Adrenal gland (tissue), 12 donors: ENCODE measurements around the gene PIK3C2G. TPM values are rescaled to one million over a fixed set of nuclear protein-coding genes. Genes with fewer than 3 reads are reported as not detected.

Experiments
- DNase-seq, 7 donors: peaks; one replicate each; pipeline ENCODE4 v3.0.0-alpha.2; 2019 to 2020
- H3K27ac ChIP-seq, 5 donors: fragments of 200-600 bp; sonication (generic) in 4 of 5; 1 replicate in 3 of 5; 2 replicates in 2 of 5; pipeline versions ENCODE4 v1.5.1 to v1.8.0; 2016 to 2020; ENCODE audit warnings: mild to moderate bottlenecking in 1 of 5
- H3K27me3 ChIP-seq: fragments of 200-600 bp; 2 replicates; pipeline ENCODE4 v1.8.0; 2021
- H3K36me3 ChIP-seq, 2 donors: fragments of 200-600 bp; replicated peaks in 1 of 2; 1 replicate in 1 of 2; 2 replicates in 1 of 2; pipeline versions ENCODE4 v1.5.1 to v1.8.0; 2018 to 2022
- H3K4me1 ChIP-seq, 2 donors: fragments of 200-600 bp; replicated peaks in 1 of 2; 1 replicate in 1 of 2; 2 replicates in 1 of 2; pipeline versions ENCODE4 v1.5.1 to v1.8.0; 2018 to 2021
- H3K4me3 ChIP-seq, 4 donors: fragments of 200-600 bp; sonication (generic) in 3 of 4; one replicate each; pipeline ENCODE4 v1.5.1; 2016 to 2018
- H3K9me3 ChIP-seq, 3 donors: fragments of 200-600 bp; sonication (generic) in 1 of 3; replicated peaks in 1 of 3; 1 replicate in 2 of 3; 2 replicates in 1 of 3; pipeline versions ENCODE4 v1.5.1 to v1.8.0; 2016 to 2021
- CTCF ChIP-seq, 6 experiments: fragments of 450-650 bp in 4 of 6; fragments of 200-600 bp in 2 of 6; sonication (generic) in 1 of 6; IDR thresholded peaks; 1 replicate in 5 of 6; 2 replicates in 1 of 6; pipeline versions ENCODE4 v1.5.1 to v1.8.0; 2016 to 2021; ENCODE audit warnings: antibody characterized with exemption in 6 of 6, mild to moderate bottlenecking in 2 of 6, moderate library complexity in 1 of 6
- POLR2A ChIP-seq, 2 donors: fragments of 450-650 bp; IDR thresholded peaks; one replicate each; pipeline ENCODE4 v1.6.1; 2017; ENCODE audit warnings: antibody characterized with exemption in 2 of 2, mild to moderate bottlenecking in 2 of 2, moderate library complexity in 1 of 2
- WGBS, 4 donors: extraction: QIAGEN DNeasy Blood & Tissue Kit in 2 of 4; methylation state at CpG; one replicate each; pipeline versions ENCODE4 v1.1.5 to v1.1.7; 2013 to 2017; 5-methylcytosine and 5-hydroxymethylcytosine counted together
- intact Hi-C, 2 donors: fragments of 100-400 bp; cut with DNase I; formaldehyde crosslinking; loops; one replicate each; pipeline versions ENCODE4 v1.14.1 to v1.15.0; 2022 to 2023
- polyA plus RNA-seq, 3 donors: library from polyadenylated mRNA; stranded (reverse); fragments of 200-250 nt in 2 of 3; fragments of 350-450 nt in 1 of 3; fragmentation: Illumina TruSeq in 1 of 3; extraction: RNeasy Lipid Tissue Mini Kit (QIAGEN cat#74804) in 1 of 3; gene quantifications; one replicate each; pipeline ENCODE4 v1.2.3, GENCODE V29; 2013 to 2014
- total RNA-seq, 9 donors: library from RNA; depleted of rRNA in 4 of 9; stranded (reverse); fragments of >200 nt in 4 of 9; fragments of 120-200 nt in 1 of 9; fragmentation: NEBNext Ultra II Directional in 1 of 9; extraction: Animal tissue kit (Norgen Biotek cat#: 25700) in 1 of 9; gene quantifications; one replicate each; pipeline versions ENCODE4 v1.1.0 to v1.2.4, GENCODE V29; 2013 to 2023
- donor health status: healthy with polysubstance abuse.
- donor health status: Bipolar disorder and iron deficiency.
- donor health status: DM: yes; HTN: yes; CAD: no.
- donor health status: DM: no; HTN: no; CAD: no.
- donor health status: DM: no; HTN: no; CAD: no.
- donor health status: DM: yes; HTN: yes; CAD: no.

PIK3C2G gene
- total and polyA plus RNA-seq, 12 donors = 0.11 to 1.3 (median 0.54) TPM

GRCh38 chr12:18551106-18551505 lies 289.8 kb downstream of the PIK3C2G start:
- Histone ChIP-seq H3K36me3 (no peaks in the 10 kb centered on the region), H3K4me3 (no peak overlapping the region), H3K27ac (no peak overlapping the region), H3K9me3 (no peaks in the 10 kb centered on the region), H3K27me3 (no peaks in the 10 kb centered on the region), H3K4me1 (peaks cover 3 to 12% of the 10 kb centered on the region in 2 donors)
- TF ChIP-seq POLR2A (IDR thresholded peaks at IDR 0.05) = no peak
- WGBS, 4 donors = 62 to 95% (median 90%) methylated on average over 1 of the region's 1 CpG
- DNase-seq = no peak
- intact Hi-C loops = no loop called here

GRCh38 chr12:18551701-18552100 lies 290.4 kb downstream of the PIK3C2G start:
- TF ChIP-seq CTCF (IDR thresholded peaks at IDR 0.05) (no peak), POLR2A (IDR thresholded peaks at IDR 0.05) (no peak)
- intact Hi-C loops = no loop called here

GRCh38 chr12:18552829-18553228 lies 291.5 kb downstream of the PIK3C2G start:
- Histone ChIP-seq H3K27ac (no peak overlapping the region), H3K36me3 (no peaks in the 10 kb centered on the region), H3K4me1 (no peaks in the 10 kb centered on the region), H3K27me3 (no peaks in the 10 kb centered on the region), H3K4me3 (no peak overlapping the region), H3K9me3 (no peaks in the 10 kb centered on the region)
- WGBS, 4 donors = 88 to 93% (median 92%) methylated on average over 5 of the region's 5 CpGs
- TF ChIP-seq POLR2A (IDR thresholded peaks at IDR 0.05) = no peak
- TF ChIP-seq CTCF (IDR thresholded peaks at IDR 0.05) = no peak
- no peak for DNase-seq
- intact Hi-C loops = no loop called here

More at GRCh38 chr12:18551701-18552100, 290.4 kb downstream of the PIK3C2G start:
- Histone ChIP-seq H3K27me3 (no peaks in the 10 kb centered on the region), H3K27ac (no peak overlapping the region), H3K36me3 (no peaks in the 10 kb centered on the region), H3K4me3 (no peak overlapping the region), H3K4me1 (peaks cover 0 to 6% of the 10 kb centered on the region in 2 donors), H3K9me3 (no peaks in the 10 kb centered on the region)
- no peak for DNase-seq
- 88 to 94% (median 92%) methylated on average over 3 of the region's 3 CpGs for WGBS, 4 donors

DNA sequence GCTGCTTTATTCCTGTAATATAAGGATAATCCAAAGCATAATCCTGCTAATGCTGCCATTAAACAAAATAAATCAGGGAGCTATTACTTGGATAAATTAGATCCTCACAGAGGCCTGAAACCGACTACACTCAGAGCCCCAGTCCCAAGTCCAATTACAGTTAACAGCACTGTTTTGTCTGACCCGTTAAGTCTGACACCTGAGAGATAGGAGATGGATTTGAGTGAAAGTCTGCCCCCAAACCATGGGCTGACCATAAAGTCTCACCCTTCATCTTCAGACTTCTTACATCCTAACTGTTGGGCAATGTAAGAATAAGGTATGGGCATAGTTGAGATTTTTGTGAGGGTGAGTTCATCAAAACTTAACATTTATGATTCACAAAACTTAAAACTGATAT lies 294.8 kb downstream of the PIK3C2G start:
- TF ChIP-seq POLR2A (IDR thresholded peaks at IDR 0.05) = no peak
- no peak for TF ChIP-seq CTCF (IDR thresholded peaks at IDR 0.05)
- no peaks in the 10 kb centered on the region for H3K9me3 ChIP-seq
- H3K36me3 ChIP-seq = no peaks in the 10 kb centered on the region
- 86 to 94% (median 88%) methylated on average over 2 of the region's 2 CpGs for WGBS, 4 donors
- no peak overlapping the region for H3K27ac ChIP-seq
- H3K4me1 ChIP-seq = no peaks in the 10 kb centered on the region
- H3K27me3 ChIP-seq = no peaks in the 10 kb centered on the region
- H3K4me3 ChIP-seq = no peak overlapping the region
- DNase-seq = no peak
- intact Hi-C loops = no loop called here

- 80 to 85% (median 82%) methylated on average over 1 of the region's 1 CpG for WGBS, 4 donors
- H3K36me3 ChIP-seq = no peaks in the 10 kb centered on the region
- H3K27me3 ChIP-seq = no peaks in the 10 kb centered on the region
- no peaks in the 10 kb centered on the region for H3K9me3 ChIP-seq
- DNase-seq = no peak
- intact Hi-C loops = no loop called here
- TF ChIP-seq CTCF (IDR thresholded peaks at IDR 0.05) (no peak), POLR2A (IDR thresholded peaks at IDR 0.05) (no peak)
- H3K4me3 ChIP-seq = no peak overlapping the region
- peaks cover 0 to 5% of the 10 kb centered on the region in 2 donors for H3K4me1 ChIP-seq
- H3K27ac ChIP-seq = no peak overlapping the region
These were observed 297.9 kb downstream of the PIK3C2G start for GRCh38 chr12:18559242-18559641.
